HCT116 (cell line): Measurements from ENCODE around the gene OLFML2B.

Experiments used
- CTCF ChIP-seq, 3 experiments: fragments of 200-600 bp in 1 of 3; sonication (generic) in 1 of 3; IDR thresholded peaks in 2 of 3; conservative IDR thresholded peaks in 1 of 3; 2 replicates each; pipeline ENCODE4 v1.5.1; 2012 to 2017; ENCODE audit warnings: low read depth in 2 of 3, low read length in 2 of 3, antibody characterized with exemption in 1 of 3, borderline replicate concordance in 1 of 3, control low read depth in 1 of 3, mild to moderate bottlenecking in 1 of 3, mixed read lengths in 1 of 3, mixed run types in 1 of 3, moderate library complexity in 1 of 3; ENCODE audit not compliant: insufficient read depth in 1 of 3
- ELF1 ChIP-seq: IDR thresholded peaks from 2 replicates; pipeline ENCODE4 v1.6.1; 2012; ENCODE audit warnings: low read depth, borderline replicate concordance
- EZH2phosphoT487 ChIP-seq: fragments of 200-600 bp; IDR thresholded peaks from 2 replicates; pipeline ENCODE4 v1.6.1; 2018; ENCODE audit warnings: antibody characterized with exemption, borderline replicate concordance
- POLR2A ChIP-seq: IDR thresholded peaks from 2 replicates; pipeline ENCODE4 v1.7.0; 2011; ENCODE audit warnings: borderline replicate concordance; ENCODE audit not compliant: insufficient read depth, insufficient read length; ENCODE audit errors: extremely low read depth
- POLR2AphosphoS5 ChIP-seq: IDR thresholded peaks from 2 replicates; pipeline ENCODE4 v1.6.1; 2011; ENCODE audit warnings: mild to moderate bottlenecking, low read depth, low read length, moderate library complexity
- SP1 ChIP-seq: IDR thresholded peaks from 2 replicates; pipeline ENCODE4 v1.6.1; 2012; ENCODE audit warnings: low read depth
- SRF ChIP-seq: IDR thresholded peaks from 2 replicates; pipeline ENCODE4 v1.6.1; 2012; ENCODE audit warnings: low read depth

GRCh38 chr1:161935264-161935663 is 88.4 kb downstream of the OLFML2B start:
- TF ChIP-seq ELF1 (no peak), POLR2A (no peak), SP1 (no peak), CTCF (IDR thresholded peaks at IDR 0.05 in 2 of 3, conservative IDR thresholded peaks at IDR 0.05 in 1 of 3; ENCODE audit: borderline replicate concordance in 1 of 3, insufficient read depth in 1 of 3, low read depth in 2 of 3, low read length in 2 of 3) (no peak), POLR2AphosphoS5 (no peak), SRF (no peak), EZH2phosphoT487 (no peak)
